ENCODE measurements around the gene RECK.
A peak's percentile ranks its signal among the peaks of the same experiment; 100 is the strongest.

Gene RECK

DNA sequence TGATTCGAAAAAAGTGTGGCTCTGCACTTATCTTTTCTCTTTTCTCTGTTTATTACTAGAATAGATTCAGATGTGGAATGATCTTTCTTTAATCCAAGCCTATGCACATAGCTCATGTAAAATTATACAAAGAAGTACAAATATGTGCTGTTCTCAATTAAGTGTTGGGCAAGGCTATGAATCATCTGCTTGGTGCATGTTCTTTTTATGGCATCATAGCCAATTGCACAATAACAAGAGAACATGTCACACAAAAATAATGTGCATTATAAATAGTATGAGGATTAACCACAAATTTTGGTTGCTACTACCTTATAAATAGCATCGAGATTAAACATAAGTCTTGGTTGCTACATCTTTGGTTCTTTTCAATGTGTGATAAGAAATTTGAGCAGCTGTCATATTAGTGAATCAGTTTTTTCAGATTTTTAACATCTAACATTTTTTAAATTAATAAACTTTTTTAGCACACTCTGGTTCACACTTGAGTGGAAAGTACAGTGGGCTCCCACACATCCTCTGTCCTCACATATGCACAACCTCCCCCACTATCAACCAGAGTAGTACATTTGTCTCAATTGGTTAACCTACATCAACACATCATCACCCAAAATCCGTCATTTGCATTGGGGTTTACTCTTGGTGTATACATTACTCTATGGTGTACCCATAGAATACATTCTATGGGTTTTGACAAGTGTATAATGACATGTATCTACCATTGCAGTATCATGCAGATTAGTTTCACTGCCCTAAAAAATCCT, 6.8 kb upstream of the RECK start:
- no peak overlapping the region for H3K4me3 ChIP-seq (ENCODE audit: low read length)
- no peak for TF ChIP-seq CTCF (conservative IDR thresholded peaks at IDR 0.05; ENCODE audit: low read depth, low read length)
- DNase-seq (ENCODE audit: low read depth) = peak; percentile 72

GRCh38 chr9:36030871-36031270, 5.8 kb upstream of the RECK start:
- H3K4me3 ChIP-seq (ENCODE audit: low read length) = no peak overlapping the region
- no peak for DNase-seq (ENCODE audit: low read depth)
- TF ChIP-seq CTCF (conservative IDR thresholded peaks at IDR 0.05; ENCODE audit: low read depth, low read length) = no peak

DNA sequence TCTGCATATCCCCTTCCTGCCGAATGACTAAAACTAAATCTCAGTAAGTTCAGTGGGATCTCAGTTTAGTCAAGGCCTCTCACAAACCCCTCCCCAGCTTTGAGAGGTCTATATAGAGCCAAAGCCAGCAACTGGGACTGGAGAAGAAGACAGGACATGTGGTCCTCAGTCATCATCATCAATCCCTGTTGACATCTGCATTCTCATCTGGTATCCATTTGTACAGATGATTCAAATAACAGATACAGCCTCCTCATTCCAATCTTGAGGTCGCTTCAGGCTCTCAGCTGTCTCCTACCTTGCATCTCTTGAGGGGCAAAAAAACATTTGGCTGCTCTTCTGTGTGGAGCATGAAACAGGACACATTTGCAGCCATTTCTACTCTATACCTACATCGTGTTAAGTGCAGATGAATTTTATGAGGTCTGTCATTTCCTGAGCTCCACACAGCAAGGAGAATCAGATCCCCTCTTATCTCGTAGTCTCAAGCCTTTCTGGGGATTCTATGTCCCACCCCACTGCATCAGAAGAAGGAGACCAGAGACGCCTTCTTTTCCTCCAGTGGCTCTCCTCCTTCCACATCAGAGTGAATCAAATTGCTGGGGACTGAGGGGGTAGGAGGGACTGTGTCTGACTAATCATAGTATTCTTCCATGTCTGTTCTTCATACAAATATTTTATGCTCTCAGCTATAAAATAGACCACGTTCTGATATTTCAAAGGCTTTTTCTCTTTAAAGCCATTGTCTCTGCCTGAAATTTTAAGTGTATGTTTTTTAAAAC, 4.7 kb upstream of the RECK start:
- DNase-seq (ENCODE audit: low read depth) = no peak
- H3K4me3 ChIP-seq (ENCODE audit: low read length) = no peak overlapping the region
- no peak for TF ChIP-seq CTCF (conservative IDR thresholded peaks at IDR 0.05; ENCODE audit: low read depth, low read length)

- no peak for DNase-seq (ENCODE audit: low read depth)
- no peak for TF ChIP-seq CTCF (conservative IDR thresholded peaks at IDR 0.05; ENCODE audit: low read depth, low read length)
- no peak overlapping the region for H3K4me3 ChIP-seq (ENCODE audit: low read length)
Observed at GRCh38 chr9:36033788-36034187, 2.9 kb upstream of the RECK start.

DNA sequence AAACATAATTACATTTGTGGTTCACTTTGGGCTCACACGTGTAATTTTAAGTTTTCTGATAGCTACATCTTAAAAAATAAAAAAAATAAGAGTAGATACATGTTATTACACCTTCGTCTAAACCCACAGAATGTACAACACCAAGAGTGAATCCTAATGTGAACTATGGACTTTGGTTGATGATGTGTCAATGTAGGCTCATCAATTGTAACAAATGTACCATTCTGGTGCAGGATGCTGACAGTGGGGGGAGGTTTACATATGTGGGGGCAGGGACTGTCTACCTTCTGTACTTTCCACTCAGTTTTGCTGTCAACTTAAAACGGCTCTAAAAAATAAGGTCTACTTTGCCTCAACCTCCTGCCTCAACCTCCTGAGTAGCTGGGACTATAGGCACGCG, 2.5 kb upstream of the RECK start:
- TF ChIP-seq CTCF (conservative IDR thresholded peaks at IDR 0.05; ENCODE audit: low read depth, low read length) = no peak
- no peak for DNase-seq (ENCODE audit: low read depth)
- H3K4me3 ChIP-seq (ENCODE audit: low read length) = no peak overlapping the region

DNA sequence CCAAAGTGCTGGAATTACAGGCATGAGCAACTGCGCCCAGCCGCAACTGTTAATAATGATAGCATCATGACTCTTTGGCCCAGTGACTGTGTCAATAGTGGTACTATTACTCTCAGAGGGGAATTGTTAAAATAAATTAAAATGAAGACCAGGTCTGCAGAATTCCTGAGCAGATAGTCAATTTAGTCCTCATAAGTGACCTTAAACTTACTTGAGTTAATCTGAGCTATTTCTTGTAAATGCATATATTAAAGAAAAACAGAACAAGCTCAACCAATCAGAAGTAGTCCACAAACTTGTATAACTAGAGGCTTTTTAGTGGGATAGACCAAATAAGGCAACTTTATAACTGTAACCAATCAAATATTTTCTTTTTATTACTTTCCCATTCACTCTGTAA, 1.7 kb upstream of the RECK start:
- TF ChIP-seq CTCF (conservative IDR thresholded peaks at IDR 0.05; ENCODE audit: low read depth, low read length) = no peak
- no peak for DNase-seq (ENCODE audit: low read depth)
- H3K4me3 ChIP-seq (ENCODE audit: low read length) = no peak overlapping the region
